OCI-LY7 (cell line): ENCODE measurements around the gene ANKS1A. TPM values are rescaled to one million over a fixed set of nuclear protein-coding genes. Genes with fewer than 3 reads are reported as not detected.

Source experiments
- BruUV-seq: library from RNA; stranded (reverse); fragments of 400-500 nt; replicated peaks from 2 replicates; lab custom pipeline; 2021; lab: Mats Ljungman, UMichigan
- CTCF ChIA-PET: fragments of 300-600 bp; sonication (Branson Sonifier 250); formaldehyde crosslinking; loops from one replicate; lab custom pipeline; 2022; ENCODE audit warnings: antibody characterized with exemption; ENCODE audit not compliant: unreplicated experiment; lab: Charles Lee
- POLR2A ChIA-PET: fragments of 300-600 bp; sonication (Branson Sonifier 250); formaldehyde crosslinking; loops from one replicate; lab custom pipeline; 2022; ENCODE audit warnings: antibody characterized with exemption; lab: Charles Lee
- DNase-seq: peaks from one replicate; pipeline ENCODE4 v3.0.0-alpha.2; 2015; ENCODE audit warnings: low spot score
- H2AFZ ChIP-seq: fragments of 200-600 bp; sonication (generic), shearing (Covaris generic); 2 replicates; pipeline ENCODE4 v1.6.1; 2014; ENCODE audit warnings: mild to moderate bottlenecking, antibody characterized with exemption, low read length, moderate library complexity
- H3K27ac ChIP-seq: fragments of 200-600 bp; sonication (generic); 2 replicates; pipeline ENCODE4 v1.5.1; 2014; ENCODE audit warnings: mixed run types, low read depth, mild to moderate bottlenecking, moderate library complexity, low read length, inconsistent platforms; ENCODE audit not compliant: poor library complexity, severe bottlenecking
- H3K36me3 ChIP-seq: fragments of 200-600 bp; sonication (generic); 2 replicates; pipeline ENCODE4 v1.6.1; 2014; ENCODE audit warnings: mild to moderate bottlenecking, antibody characterized with exemption, low read length, moderate library complexity, mixed read lengths; ENCODE audit not compliant: insufficient read depth
- H3K4me1 ChIP-seq: fragments of 200-600 bp; sonication (generic); 2 replicates; pipeline ENCODE4 v1.5.1; 2014; ENCODE audit warnings: mild to moderate bottlenecking, low read length; ENCODE audit not compliant: insufficient read depth, poor library complexity, severe bottlenecking
- H3K4me2 ChIP-seq: fragments of 200-600 bp; sonication (generic); 2 replicates; pipeline ENCODE4 v1.6.1; 2014; ENCODE audit warnings: mild to moderate bottlenecking, low read length
- H3K4me3 ChIP-seq: fragments of 200-600 bp; sonication (generic); 2 replicates; pipeline ENCODE4 v1.5.1; 2014; ENCODE audit warnings: mild to moderate bottlenecking, low read depth, low read length; ENCODE audit not compliant: poor library complexity, severe bottlenecking
- H3K79me2 ChIP-seq: fragments of 200-600 bp; sonication (generic); 2 replicates; pipeline ENCODE4 v1.6.1; 2016; ENCODE audit warnings: low read depth, mild to moderate bottlenecking, low read length, moderate library complexity, mixed read lengths; ENCODE audit not compliant: insufficient read depth
- H3K9me2 ChIP-seq: fragments of 200-600 bp; sonication (generic); 2 replicates; pipeline ENCODE4 v1.6.1; 2016; ENCODE audit warnings: mild to moderate bottlenecking, low read length, mixed read lengths; ENCODE audit not compliant: insufficient read depth
- H3K9me3 ChIP-seq: fragments of 200-600 bp; sonication (generic); 2 replicates; pipeline ENCODE4 v1.6.1; 2014; ENCODE audit warnings: mild to moderate bottlenecking, mixed run types, low read length, mixed read lengths
- H4K20me1 ChIP-seq: fragments of 200-600 bp; sonication (generic); 2 replicates; pipeline ENCODE4 v1.6.1; 2014; ENCODE audit warnings: mild to moderate bottlenecking, antibody characterized with exemption, low read length, moderate library complexity, mixed read lengths; ENCODE audit not compliant: insufficient read depth
- EZH2phosphoT487 ChIP-seq: fragments of 200-600 bp; sonication (generic); IDR thresholded peaks from 2 replicates; pipeline ENCODE4 v1.6.1; 2018; ENCODE audit warnings: low read depth, borderline replicate concordance, mild to moderate bottlenecking, mixed run types, antibody characterized with exemption, low read length, moderate library complexity, mixed read lengths
- intact Hi-C: fragments of 100-400 bp; cut with micrococcal nuclease; formaldehyde crosslinking; loops from one replicate; pipeline ENCODE4 v1.10.0; 2022; ENCODE audit not compliant: unreplicated experiment
- total RNA-seq, 2 experiments: library from RNA; depleted of rRNA in 1 of 2; stranded (reverse); fragments of >200 nt in 1 of 2; shearing (Covaris generic) in 1 of 2; gene quantifications; 2 replicates each; pipeline ENCODE4 v1.2.3, GENCODE V29; 2014 to 2022
- TF ChIP-seq, protein P1 (sequence below): fragments of 200-600 bp; sonication (generic); conservative IDR thresholded peaks from 2 replicates; pipeline ENCODE4 v1.5.1; 2014; ENCODE audit warnings: mild to moderate bottlenecking, antibody characterized with exemption, low read length, moderate library complexity, mixed read lengths

ANKS1A gene
- total RNA-seq, 2 experiments from 2014 or later: 7.8 to 13.8 TPM

DNA sequence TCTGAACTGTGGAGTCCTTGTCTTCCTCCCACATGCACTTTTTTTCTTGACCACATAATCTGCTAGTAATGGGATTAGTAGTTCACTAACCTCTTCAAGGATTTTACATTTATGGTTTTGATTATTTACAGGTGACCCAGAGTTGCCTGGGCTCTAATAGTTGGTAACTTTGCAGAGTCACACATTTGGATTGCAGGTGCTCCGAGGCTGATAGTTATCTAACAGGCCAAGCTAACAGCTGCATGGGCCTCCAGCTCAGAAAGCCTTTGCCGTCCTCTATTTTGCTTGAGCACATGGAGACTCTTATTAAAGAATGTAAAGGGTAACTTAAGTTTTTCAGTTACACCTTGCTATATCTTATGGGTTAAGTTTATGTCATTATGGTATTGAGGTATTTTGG lies 95.4 kb downstream of the ANKS1A start:
- intact Hi-C loops: no loop called here
- POLR2A ChIA-PET: interaction anchor here (1.0 kb wide), 1 partner anchor 156 kb away, joined by 3 read pairs; no protein-coding TSS in a partner anchor

DNA sequence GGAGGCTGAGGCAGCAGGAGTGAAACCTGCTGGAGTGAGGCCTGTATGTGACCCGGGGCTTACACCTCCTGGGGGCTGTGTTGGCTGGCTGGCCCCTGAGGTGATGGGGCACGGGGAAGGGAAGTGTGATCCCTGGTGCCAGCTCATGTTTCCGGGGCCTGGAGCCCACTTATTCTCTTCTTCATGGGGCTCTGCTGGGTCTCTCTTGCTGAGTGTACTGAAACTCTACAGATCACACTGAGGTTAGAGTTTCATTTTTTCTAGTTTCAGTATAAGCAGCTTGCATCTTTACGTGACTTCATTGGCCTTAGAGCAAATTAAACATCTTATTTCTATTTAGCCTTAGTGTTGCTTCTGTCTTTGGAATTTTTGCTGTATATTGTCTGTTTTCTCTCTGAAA lies 96.2 kb downstream of the ANKS1A start:
- POLR2A ChIA-PET: interaction anchor here (1.0 kb wide), 1 partner anchor 155 kb away, joined by 3 read pairs; no protein-coding TSS in a partner anchor
- intact Hi-C loops: loop anchor here (5.0 kb wide), 1 partner anchor 257 kb away; no protein-coding TSS in a partner anchor

More for the DNA sequence above, 95.4 kb downstream of the ANKS1A start:
- H3K9me3 ChIP-seq: no peaks in the 10 kb centered on the region
- TF ChIP-seq, protein P1, sequence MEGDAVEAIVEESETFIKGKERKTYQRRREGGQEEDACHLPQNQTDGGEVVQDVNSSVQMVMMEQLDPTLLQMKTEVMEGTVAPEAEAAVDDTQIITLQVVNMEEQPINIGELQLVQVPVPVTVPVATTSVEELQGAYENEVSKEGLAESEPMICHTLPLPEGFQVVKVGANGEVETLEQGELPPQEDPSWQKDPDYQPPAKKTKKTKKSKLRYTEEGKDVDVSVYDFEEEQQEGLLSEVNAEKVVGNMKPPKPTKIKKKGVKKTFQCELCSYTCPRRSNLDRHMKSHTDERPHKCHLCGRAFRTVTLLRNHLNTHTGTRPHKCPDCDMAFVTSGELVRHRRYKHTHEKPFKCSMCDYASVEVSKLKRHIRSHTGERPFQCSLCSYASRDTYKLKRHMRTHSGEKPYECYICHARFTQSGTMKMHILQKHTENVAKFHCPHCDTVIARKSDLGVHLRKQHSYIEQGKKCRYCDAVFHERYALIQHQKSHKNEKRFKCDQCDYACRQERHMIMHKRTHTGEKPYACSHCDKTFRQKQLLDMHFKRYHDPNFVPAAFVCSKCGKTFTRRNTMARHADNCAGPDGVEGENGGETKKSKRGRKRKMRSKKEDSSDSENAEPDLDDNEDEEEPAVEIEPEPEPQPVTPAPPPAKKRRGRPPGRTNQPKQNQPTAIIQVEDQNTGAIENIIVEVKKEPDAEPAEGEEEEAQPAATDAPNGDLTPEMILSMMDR: no peak
- TF ChIP-seq EZH2phosphoT487: no peak
- H3K27ac ChIP-seq: no peak overlapping the region
- no peak for DNase-seq
- no peak overlapping the region for H3K4me3 ChIP-seq
- no peak overlapping the region for H3K4me2 ChIP-seq
- no peaks in the 10 kb centered on the region for H4K20me1 ChIP-seq
- H3K36me3 ChIP-seq: peaks cover 7% of the 10 kb centered on the region; the same call in 1 of the 2 replicates
- no peaks in the 10 kb centered on the region for H3K9me2 ChIP-seq
- BruUV-seq: no TSS peak
- no peaks in the 10 kb centered on the region for H3K4me1 ChIP-seq
- CTCF ChIA-PET: no interaction called here
- H2AFZ ChIP-seq: no peak overlapping the region
- no peaks in the 10 kb centered on the region for H3K79me2 ChIP-seq

More for the DNA sequence above, 96.2 kb downstream of the ANKS1A start:
- Histone ChIP-seq H3K4me1 (no peaks in the 10 kb centered on the region), H3K9me3 (no peaks in the 10 kb centered on the region), H2AFZ (no peak overlapping the region), H4K20me1 (no peaks in the 10 kb centered on the region), H3K4me2 (no peak overlapping the region), H3K27ac (no peak overlapping the region), H3K79me2 (no peaks in the 10 kb centered on the region), H3K9me2 (no peaks in the 10 kb centered on the region), H3K4me3 (no peak overlapping the region), H3K36me3 (peaks cover 7% of the 10 kb centered on the region; the same call in 1 of the 2 replicates)
- no TSS peak for BruUV-seq
- TF ChIP-seq, protein P1: no peak
- no peak for TF ChIP-seq EZH2phosphoT487
- DNase-seq: no peak
- CTCF ChIA-PET: no interaction called here
